ENCODE results near the gene TNFAIP8L3. TPM values are rescaled to one million over a fixed set of nuclear protein-coding genes. Genes with fewer than 3 reads are reported as not detected.
"Not testable (repeated sequence)": the region's sequence is repeated elsewhere in the genome, so short reads cannot be mapped to it uniquely, and the experiment has no call there.

The TNFAIP8L3 gene
- 2.4 and 4.8 TPM in 2 replicates for total RNA-seq (2014; rRNA removed; shearing (Covaris generic); ENCODE audit: low replicate concordance)

DNA sequence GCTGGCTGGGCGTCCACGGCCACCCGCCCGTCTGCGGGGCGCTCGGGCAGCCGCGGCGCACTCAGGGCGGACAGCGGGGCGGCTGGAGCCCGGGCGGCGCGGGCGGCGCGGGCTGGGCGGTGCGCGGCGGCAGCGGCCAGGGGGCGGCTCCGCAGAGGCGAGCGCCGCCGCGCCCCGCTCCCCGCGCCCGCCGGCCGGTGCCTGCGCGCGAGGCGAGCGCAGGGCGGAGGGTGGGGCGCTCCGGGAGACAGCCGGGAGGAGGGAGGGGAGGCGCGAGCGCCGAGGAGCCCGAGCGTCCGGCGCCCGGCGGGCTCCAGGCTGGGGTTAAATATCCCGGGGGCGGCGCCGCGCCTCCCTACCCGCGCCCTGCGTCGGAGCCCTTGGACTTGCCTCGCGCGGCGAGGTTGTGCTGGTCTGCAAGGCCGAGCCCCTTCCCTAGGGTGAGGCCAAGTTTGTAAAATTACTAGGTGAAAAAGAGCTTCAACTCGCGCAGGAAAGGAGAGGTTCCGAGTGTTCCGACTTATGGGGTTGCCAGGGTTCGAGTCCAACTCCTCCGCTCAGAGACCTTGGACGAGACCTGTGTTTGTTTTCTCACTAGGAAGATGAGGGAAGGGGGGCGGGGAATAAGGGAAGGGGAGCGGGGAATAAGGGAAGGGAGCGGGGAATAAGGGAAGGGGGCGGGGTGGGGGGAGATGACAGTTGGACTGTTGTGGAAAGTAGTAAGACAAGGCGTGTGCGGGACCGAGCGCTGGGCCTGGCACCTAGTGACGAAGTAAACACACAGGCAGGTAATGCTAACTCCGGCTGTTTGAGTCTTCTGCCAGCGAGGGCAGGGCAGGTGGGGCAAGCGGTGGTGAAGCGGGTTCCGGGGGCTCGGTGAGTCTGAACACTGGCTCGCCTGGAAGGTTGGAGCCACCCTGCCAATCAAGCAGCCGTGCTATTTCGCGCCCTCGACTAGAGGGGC is at the start of gene TNFAIP8L3:
Gene TNFAIP8L3 (minus strand): TSS at position 301 of the 964 bp plus-strand sequence. CDS start 311 bp downstream, outside the sequence.
- DNase-seq = peak; percentile 62
- Histone ChIP-seq H3K4me3 (peak within 1 kb of the TSS; percentile 55), H3K27me3 (peaks cover 2% of the 10 kb centered on the region; the same call in 1 of the 2 replicates), H3K36me3 (no peaks in the 10 kb centered on the region), H3K9me3 (no peaks in the 10 kb centered on the region)

DNA sequence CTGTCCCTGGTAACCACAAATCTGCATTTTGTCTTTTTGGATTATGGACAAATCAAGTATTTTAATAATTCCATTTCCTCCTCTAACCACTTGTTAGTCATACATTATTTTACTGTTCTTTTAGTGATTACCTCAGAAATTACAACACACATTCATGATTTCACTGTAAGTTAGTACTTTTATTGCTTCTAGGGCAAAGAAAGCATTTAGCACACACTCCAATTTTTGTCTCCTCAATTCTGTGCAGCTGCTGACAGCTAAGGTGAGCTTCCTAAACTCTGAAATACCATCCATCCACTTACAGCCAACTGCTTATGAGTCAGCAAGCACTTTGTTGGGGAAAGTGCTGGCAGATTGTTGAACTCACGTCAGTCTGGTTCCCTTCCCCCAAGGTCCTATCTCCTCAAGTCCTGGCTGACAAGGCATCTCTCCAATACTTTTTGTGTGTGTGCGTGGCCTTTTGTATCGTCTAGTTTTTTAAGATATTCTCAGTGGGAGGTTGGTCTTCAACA is 49.4 kb upstream of the TNFAIP8L3 start:
- Histone ChIP-seq H3K27me3 (no peaks in the 10 kb centered on the region), H3K9me3 (peaks cover 8% of the 10 kb centered on the region; the same call in 1 of the 2 replicates), H3K36me3 (no peaks in the 10 kb centered on the region), H3K4me3 (no peak overlapping the region)
- peak; percentile 58 for DNase-seq

DNA sequence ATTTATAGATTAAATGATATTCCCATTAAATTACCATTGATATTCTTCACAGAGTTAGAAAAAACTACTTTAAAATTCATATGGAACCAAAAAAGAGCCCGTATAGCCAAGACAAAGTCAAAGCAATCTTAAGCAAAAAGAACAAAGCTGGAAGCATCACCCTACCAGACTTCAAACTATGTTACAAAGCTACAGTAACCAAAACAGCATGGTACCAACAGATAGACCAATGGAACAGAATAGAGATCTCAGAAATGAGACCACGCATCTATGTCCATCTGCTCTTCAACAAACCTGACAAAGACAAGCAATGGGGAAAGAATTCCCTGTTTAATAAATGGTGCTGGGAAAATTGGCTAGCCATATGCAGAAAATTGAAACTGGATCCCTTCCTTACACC is 45.6 kb upstream of the TNFAIP8L3 start:
- not testable (repeated sequence) for DNase-seq, H3K4me3 ChIP-seq, H3K27me3 ChIP-seq, H3K36me3 ChIP-seq, H3K9me3 ChIP-seq

DNA sequence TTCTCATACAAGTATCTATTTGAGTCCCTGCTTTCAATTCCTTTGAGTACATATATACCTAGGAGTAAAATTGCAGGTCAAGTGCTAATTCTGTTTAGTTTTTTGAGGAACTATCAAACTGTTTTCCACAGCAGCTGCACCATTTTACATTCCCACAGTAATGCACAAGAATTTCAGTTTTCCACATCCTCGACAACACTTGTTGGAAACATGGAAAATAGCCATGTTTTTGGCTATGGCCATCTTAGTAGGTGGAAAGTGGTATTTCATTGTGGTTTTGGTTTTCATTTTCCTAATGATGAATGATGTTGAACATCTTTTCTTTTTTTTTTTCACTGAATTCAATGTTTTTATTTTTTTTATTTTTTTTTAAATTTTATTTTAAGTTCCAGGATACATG is 44.4 kb upstream of the TNFAIP8L3 start:
- Histone ChIP-seq H3K36me3 (no peaks in the 10 kb centered on the region), H3K4me3 (no peak overlapping the region), H3K9me3 (peaks cover 8% of the 10 kb centered on the region; the same call in 1 of the 2 replicates), H3K27me3 (no peaks in the 10 kb centered on the region)
- DNase-seq = no peak

DNA sequence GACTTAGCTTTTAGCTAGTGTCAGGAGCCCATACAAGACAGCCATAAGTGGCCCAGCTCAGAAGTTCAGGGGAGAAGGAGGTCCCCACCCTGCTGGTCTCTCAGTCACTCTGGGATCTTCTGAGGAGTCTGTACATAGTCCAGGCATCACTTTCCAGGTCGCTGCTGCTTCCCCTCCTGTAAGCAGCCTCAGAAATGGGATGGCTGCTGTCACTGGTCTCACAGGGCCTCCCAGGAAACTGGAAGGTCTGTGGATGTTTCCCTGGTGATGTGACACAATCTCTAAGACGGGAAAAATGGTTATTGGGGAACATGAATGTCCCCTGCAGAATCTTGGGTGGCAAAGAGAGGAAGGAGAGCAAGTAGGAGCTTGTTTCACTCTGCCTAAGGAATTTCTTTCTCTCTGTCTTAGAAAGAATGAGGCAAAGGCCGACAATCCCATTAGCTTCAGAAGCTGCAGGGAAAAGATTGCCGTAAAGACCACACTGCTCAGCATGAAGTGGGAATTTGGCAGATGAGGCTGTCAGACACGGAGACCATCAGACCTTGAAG is 43.2 kb upstream of the TNFAIP8L3 start:
- DNase-seq = no peak
- Histone ChIP-seq H3K27me3 (no peaks in the 10 kb centered on the region), H3K4me3 (no peak overlapping the region), H3K9me3 (peaks cover 8% of the 10 kb centered on the region; the same call in 1 of the 2 replicates), H3K36me3 (no peaks in the 10 kb centered on the region)

DNA sequence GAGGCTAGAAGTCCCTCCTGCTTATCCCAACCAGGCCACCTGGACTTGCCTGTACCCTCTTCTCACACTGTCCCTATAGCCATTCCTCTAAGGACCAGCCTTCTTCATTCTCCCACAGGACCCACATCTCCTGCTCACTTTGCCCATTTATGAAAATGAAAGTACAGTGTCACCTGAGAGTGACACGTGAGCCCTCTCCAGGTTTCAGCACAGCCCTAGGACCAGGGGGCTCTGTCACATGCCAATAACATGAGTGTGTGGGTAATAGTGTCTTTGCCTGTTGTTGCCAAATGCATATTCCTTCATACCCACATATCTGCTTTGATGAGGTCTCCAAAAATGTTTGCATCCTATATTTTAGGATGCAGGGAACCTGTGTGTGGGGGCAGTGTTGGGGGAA is 42.3 kb upstream of the TNFAIP8L3 start:
- Histone ChIP-seq H3K36me3 (no peaks in the 10 kb centered on the region), H3K27me3 (no peaks in the 10 kb centered on the region), H3K9me3 (peaks cover 10% of the 10 kb centered on the region), H3K4me3 (no peak overlapping the region)
- no peak for DNase-seq

DNA sequence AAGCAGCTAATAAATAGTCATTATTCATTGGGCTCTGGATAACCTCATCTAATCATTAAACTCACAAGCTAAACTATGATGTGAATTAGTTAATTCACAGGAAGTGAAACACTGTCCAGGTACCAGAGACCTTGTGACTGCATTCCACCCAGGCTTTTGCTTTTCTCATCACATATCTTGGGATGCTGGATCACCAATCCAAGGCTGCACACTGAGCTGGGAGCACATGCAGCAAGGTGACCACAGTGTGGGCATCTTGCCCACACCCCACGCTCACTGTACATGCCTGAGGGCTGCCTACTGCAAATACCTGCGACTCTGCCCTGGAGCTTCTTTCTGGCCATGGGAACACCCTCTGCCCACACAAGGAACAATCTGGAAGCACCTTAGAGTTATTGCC is 40.6 kb upstream of the TNFAIP8L3 start:
- DNase-seq = no peak

DNA sequence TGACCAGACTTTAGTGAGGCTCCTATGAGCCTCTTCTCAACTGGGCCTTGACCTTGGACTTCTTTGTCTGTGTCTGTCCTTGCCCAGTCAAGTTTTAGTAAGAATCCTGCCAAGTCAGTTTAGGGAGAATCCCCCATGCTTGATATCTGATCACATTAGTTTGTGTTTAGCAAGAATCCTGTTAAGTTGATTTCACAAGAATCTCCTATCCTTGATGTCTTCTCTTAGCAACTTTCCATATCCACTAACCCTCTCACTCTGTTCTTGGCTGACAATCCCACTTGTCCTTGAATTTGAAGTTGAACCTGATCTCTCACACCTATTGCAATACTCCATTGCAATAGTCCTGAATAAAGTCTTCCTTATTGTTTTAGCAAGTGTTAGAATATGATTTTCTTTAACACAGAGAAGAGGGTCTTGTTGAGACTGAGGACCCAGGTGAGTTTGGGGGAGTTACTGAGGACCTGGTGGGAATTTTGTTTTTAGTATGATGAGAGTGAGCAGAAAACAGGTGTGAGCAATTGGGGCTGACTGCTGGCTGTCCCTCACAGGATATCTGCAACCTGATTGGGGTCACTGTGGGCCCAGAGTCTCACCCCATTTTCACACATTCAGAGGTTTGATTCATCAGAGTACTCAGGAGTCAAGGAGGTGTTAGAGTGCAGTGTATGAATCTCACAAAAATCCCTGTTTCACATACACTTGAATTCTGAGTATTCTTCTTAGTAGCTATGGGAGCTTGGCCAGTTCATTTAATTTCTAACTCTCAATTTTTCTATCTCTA is 39.9 kb upstream of the TNFAIP8L3 start:
- Histone ChIP-seq H3K36me3 (no peaks in the 10 kb centered on the region), H3K27me3 (no peaks in the 10 kb centered on the region), H3K4me3 (no peak overlapping the region), H3K9me3 (peaks cover 4% of the 10 kb centered on the region)
- DNase-seq = no peak

More for the DNA sequence above, 40.6 kb upstream of the TNFAIP8L3 start:
- Histone ChIP-seq H3K36me3 (no peaks in the 10 kb centered on the region), H3K27me3 (no peaks in the 10 kb centered on the region), H3K9me3 (peaks cover 5% of the 10 kb centered on the region), H3K4me3 (no peak overlapping the region)

DNA sequence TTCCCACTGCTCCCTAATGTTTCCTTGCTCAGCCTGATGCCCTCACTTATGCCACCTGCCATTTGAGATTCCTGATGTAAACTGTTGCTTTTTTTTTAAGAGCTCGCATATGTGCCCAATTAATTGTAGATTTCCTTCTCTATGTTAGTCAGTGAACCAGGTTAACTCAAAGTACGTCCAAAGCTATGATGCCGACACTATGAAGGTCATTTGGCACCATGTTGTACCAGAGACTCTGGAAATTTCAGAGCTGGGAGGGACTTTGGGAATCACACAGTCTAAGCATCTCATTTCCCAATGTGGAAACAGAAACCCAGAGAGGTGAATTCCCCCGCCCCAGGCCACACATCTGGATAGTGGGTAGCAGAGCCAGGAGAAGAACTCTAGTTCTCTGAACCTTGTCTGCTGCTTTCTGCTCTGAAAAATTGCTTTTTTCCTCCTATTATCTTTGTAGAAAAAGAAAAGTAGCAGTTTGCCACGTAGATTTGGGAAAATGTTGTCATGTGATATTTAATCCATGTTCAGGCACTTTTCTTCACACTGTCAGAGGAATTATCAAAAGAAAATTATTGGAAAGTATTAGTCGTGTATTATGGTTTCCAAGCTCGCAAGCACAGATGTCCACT is 38.5 kb upstream of the TNFAIP8L3 start:
- H3K4me3 ChIP-seq = no peak overlapping the region
- no peak for DNase-seq
- no peaks in the 10 kb centered on the region for H3K36me3 ChIP-seq
- H3K27me3 ChIP-seq = no peaks in the 10 kb centered on the region
- peaks cover 4% of the 10 kb centered on the region for H3K9me3 ChIP-seq

DNA sequence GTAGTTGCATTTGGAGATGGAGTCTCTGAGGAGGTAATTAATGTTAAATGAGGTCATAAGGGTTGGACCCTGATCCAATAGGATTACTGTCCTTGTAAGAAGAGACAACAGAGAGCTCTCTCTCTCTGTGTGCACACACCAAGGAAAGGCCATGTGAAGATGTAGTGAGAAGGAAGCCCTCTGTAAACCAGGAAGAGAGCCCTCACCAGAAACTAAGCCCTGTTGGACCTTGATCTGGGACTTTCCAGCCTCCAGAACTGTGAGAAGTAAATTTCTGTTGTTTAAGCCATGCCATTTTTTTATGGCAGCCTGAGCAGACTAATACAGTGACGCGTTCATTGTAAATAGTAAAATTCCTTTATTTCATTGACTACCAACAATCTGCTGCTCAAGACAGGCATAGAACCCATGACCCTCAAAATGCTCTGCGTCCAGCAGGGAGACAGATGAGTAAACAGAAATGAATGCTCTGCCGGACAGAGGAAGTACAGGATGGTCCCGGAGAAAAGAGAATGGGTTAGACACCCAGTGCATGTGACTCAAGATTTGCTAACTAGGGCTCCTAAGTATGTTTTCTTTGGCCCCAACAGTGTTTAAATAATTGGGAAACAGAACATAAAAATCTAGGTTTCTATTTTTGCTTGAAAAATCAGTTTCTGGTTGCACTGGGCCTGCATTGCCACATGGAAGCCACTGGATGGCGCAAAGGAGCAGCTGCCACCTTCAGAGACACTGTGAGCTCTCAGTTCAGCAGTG is 37.9 kb upstream of the TNFAIP8L3 start:
- Histone ChIP-seq H3K4me3 (no peak overlapping the region), H3K9me3 (peaks cover 4% of the 10 kb centered on the region), H3K27me3 (no peaks in the 10 kb centered on the region), H3K36me3 (no peaks in the 10 kb centered on the region)
- DNase-seq = peak; percentile 81

DNA sequence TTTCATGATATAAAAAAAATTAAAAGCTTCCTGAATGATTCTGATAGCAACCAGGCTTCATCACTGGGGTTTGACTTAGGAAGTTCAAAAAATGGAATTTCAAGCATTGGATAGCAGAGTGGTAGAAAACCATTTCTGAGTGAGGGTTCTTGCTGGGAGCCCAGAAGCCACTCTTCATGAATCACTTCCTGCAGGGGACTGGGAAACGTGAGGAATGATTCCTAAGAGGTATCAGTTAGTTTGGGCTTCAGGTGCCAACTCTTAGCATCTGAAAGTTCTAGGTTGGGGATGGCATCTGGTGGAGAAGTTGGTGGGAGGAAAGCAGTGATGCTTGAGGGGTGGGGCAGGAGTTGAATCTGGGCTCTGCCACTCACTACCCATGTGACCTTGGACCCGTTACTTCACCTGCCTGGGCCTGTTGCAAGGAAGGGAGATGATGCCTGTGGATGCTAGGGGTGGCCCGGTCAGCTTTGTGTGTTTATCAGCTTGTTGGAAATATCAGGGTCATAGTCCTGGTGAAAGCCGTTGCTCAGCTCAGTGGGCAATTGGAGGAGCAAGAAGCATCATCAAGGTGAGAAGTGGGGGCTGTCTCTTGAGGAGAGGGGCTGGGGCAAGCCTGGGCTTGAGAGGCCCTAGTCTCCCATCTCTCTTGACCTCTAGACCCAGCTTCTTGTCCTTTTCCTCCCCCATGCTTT is 37.0 kb upstream of the TNFAIP8L3 start:
- Histone ChIP-seq H3K9me3 (peaks cover 4% of the 10 kb centered on the region), H3K4me3 (no peak overlapping the region), H3K36me3 (no peaks in the 10 kb centered on the region), H3K27me3 (no peaks in the 10 kb centered on the region)
- DNase-seq = no peak

DNA sequence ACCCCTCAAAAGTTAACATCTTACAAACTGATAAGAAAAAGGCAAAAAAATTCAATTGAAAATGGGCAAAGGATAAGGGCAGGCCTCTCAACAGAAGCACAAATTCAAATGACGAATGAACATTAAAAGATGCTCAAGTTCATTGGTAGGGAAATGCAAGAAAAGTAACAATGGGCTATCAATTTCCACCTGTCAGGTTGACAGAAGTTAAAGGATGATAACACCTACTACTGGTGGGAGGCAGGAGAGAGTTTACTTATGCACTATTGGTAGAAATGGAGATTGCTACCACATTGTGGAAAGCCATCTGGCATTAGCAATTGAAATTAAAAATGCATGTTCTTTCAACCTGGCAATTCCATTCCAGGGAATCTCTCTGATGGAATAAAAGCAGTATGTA is 35.6 kb upstream of the TNFAIP8L3 start:
- Histone ChIP-seq H3K9me3 (peaks cover 4% of the 10 kb centered on the region), H3K27me3 (no peaks in the 10 kb centered on the region), H3K4me3 (no peak overlapping the region), H3K36me3 (no peaks in the 10 kb centered on the region)
- no peak for DNase-seq

DNA sequence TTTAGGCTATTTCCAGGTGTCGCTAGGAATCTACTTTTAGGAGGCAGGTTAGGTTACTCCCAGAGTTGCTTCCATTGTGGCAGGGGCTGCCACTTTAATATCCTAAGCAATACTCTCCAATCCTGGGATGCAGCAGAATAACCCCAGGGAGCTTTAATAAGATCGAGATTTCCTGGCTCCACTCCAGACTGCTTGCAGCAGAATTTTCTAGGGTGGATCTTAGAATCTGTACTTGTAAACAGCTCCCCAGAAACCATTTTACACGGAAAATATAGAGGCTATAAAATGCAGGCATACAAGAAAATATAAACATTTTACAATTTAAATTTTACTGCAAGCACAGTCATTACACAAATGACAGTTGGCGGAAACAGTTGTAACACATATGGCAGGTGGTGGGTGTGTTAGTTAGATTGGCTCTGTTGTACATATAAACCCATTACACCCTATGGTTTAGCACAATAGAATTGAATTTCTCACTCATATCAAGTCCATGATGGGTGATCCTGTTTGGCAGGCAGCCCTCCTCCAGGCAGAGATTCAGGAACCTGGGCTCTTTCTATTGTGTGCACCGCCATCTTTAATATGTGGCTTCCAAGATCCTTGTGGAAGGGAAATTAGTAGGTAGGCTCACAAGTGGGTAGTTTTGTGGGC is 35.0 kb upstream of the TNFAIP8L3 start:
- Histone ChIP-seq H3K27me3 (no peaks in the 10 kb centered on the region), H3K9me3 (peaks cover 4% of the 10 kb centered on the region), H3K36me3 (no peaks in the 10 kb centered on the region), H3K4me3 (no peak overlapping the region)
- DNase-seq = no peak

DNA sequence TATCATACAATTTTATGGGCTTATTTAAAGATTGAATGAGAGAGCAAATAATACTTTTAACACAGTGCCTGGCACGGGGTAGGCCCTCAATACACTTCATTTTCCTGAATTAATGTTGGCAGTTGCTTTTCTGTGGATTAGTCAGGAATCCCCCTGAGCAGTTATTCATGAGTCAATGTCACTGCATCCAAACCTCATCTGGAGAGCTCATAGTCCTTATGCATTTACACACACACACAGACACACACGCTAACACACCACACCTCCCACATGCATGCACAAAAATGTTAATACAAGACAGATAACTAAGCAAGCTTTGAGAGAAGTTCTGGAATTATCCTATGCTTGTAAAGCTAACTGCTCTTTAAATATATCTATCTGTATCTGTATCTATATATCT is 34.0 kb upstream of the TNFAIP8L3 start:
- H3K36me3 ChIP-seq = no peaks in the 10 kb centered on the region
- no peak overlapping the region for H3K4me3 ChIP-seq
- no peak for DNase-seq

DNA sequence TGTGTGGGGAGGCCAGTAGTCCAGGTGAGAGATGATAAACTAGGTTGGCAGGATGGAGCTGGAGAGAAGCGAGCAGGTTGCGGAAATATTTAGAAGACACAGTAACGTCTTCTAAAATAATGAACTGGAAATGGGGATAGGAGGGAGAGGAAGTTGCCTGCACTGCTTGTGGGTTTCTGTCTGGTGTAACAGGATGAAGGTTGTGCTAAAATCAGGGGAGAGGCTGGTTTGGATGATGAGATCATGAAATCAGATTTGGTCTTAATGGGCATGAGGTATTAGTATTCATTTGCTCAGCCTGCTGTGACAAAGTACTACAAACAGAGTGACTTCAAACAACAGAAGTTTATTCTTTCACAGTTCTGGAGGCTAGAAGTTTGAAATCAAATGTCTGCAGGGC is 32.1 kb upstream of the TNFAIP8L3 start:
- Histone ChIP-seq H3K4me3 (no peak overlapping the region), H3K36me3 (no peaks in the 10 kb centered on the region), H3K9me3 (peaks cover 1% of the 10 kb centered on the region; the same call in 1 of the 2 replicates), H3K27me3 (no peaks in the 10 kb centered on the region)
- no peak for DNase-seq

More for the DNA sequence above, 34.0 kb upstream of the TNFAIP8L3 start:
- no peaks in the 10 kb centered on the region for H3K27me3 ChIP-seq
- H3K9me3 ChIP-seq = peaks cover 4% of the 10 kb centered on the region

Measured in MG63 (cell line).